Measurements from ENCODE around the gene DUSP5. TPM values are rescaled to one million over a fixed set of nuclear protein-coding genes. Genes with fewer than 3 reads are reported as not detected.
A peak's percentile ranks its signal among the peaks of the same experiment; 100 is the strongest.
"Not testable (repeated sequence)": the region's sequence is repeated elsewhere in the genome, so short reads cannot be mapped to it uniquely, and the experiment has no call there.

Gene DUSP5
- total RNA-seq, 2 experiments from 2014 or later: 60.9 to 70.7 TPM

DNA sequence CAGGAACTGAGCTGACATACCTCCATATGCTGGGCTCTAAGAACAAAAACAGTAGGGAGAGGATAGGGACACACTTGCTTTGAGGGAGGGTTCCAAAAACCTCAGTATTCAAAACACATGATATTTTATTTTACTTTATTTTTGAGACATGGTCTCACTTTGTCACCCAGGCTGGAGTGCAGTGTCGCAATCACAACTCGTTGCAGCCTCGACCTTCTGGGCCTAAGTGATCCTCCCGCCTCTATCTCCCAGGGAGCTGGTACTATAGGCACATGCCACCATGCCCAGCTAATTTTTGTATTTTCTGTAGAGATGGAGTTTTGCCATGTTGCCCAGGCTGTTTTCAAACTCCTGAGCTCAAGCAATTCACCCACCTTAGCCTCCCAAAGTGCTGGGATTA is 34.9 kb downstream of the DUSP5 start:
- H3K27ac Mint-ChIP-seq; H3K9me3 Mint-ChIP-seq (ENCODE audit: low read depth); H3K36me3 Mint-ChIP-seq (ENCODE audit: low read depth); DNase-seq; intact Hi-C loops (cut with DNase I, micrococcal nuclease); ATAC-seq; H3K27me3 Mint-ChIP-seq; H3K4me3 Mint-ChIP-seq: not testable (repeated sequence)
- CTCF ChIA-PET: interaction anchor here (1.5 kb wide), 1 partner anchor 178 kb away, joined by 3 read pairs; no protein-coding TSS in a partner anchor
- peaks cover 60% of the 10 kb centered on the region for H3K4me1 Mint-ChIP-seq
- POLR2A ChIA-PET: interaction anchor here (0.5 kb wide), 1 partner anchor 107 kb away, joined by 3 read pairs; no protein-coding TSS in a partner anchor

DNA sequence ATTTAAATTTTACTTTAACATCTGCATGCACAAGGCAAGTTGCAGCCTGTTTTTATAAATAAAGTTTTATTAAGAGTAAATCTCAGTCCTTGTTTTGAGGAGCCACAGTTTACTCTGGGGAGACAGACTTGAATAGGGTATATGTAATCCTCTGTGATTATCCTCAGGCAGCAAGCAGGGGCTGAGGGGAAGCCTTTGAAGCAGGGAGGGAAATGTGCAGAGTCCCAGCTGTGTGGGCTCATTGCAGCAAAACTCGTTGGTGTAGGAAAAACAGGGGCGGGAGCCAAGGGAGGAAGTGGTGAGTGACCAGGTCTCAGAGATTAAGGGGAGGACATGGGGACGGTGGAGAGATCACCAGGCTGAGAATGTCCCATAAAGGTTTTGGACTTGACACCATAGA is 35.4 kb downstream of the DUSP5 start:
- no peak for ATAC-seq
- Mint-ChIP-seq H3K27ac (no peak overlapping the region), H3K27me3 (peaks cover 3% of the 10 kb centered on the region), H3K4me1 (peaks cover 55% of the 10 kb centered on the region), H3K36me3 (ENCODE audit: low read depth) (no peaks in the 10 kb centered on the region), H3K4me3 (no peak overlapping the region), H3K9me3 (ENCODE audit: low read depth) (no peaks in the 10 kb centered on the region)
- intact Hi-C loops (cut with DNase I, micrococcal nuclease): no loop called here
- ChIA-PET CTCF (interaction anchor here (0.7 to 1.5 kb wide), 3 partner anchors 29 to 206 kb away, joined by 3 to 6 read pairs (median 3); no protein-coding TSS in a partner anchor), POLR2A (interaction anchor here (0.5 kb wide), 1 partner anchor 107 kb away, joined by 3 read pairs; no protein-coding TSS in a partner anchor)
- no peak for DNase-seq

GRCh38 chr10:110534571-110534970 is 36.9 kb downstream of the DUSP5 start:
- H3K27ac Mint-ChIP-seq: peak overlapping the region; percentile 5
- DNase-seq: no peak
- CTCF ChIA-PET: interaction anchor here (0.9 kb wide), 1 partner anchor 12 kb away, joined by 3 read pairs; no protein-coding TSS in a partner anchor

DNA sequence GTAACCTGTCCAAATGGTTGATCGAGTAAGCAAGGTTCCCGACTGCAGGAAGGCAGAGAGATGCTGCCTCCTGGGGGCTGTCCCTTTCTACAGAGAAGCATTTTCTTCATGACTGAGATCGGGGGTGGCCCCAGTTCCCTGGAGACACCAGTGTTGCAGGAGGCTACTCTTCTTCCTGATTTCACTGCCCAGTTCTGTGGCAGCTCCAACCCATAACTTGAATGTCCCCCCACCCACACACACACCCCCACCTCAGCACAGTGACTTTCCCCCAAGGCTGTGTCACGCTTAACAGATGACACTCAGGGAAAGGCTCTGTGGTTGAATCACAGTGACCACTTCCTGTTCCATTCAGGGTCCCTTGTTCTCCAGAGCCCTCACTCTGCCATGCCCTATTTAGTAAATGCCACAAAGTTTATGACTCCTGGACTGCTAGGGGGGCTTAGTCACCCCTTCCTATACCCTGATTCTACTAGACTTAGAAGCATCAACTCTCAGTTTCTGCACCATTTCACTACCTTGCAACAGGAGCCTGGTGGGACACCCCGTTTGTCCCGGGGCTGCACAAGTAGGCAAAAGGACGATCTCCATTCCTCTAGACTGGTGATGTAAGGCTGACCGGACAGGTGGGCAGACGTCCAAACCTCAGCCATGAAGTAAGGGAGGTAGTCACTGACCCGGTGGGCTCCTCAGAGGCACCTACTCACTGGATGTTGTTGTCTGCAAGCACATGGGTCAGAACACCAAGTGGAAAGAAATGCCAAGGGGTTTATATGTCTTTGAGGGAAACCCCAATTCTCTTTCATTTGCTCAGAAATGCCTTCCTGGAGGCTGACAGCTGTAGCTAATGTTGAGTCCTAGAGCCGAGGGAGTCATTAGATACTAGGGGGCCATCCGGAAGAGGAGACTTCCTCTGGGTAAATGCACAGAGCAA is 38.5 kb downstream of the DUSP5 start:
- Mint-ChIP-seq H3K4me3 (peak overlapping the region; percentile 15), H3K9me3 (ENCODE audit: low read depth) (no peaks in the 10 kb centered on the region), H3K27ac (peak overlapping the region; percentile 79), H3K27me3 (peaks cover 3% of the 10 kb centered on the region), H3K36me3 (ENCODE audit: low read depth) (no peaks in the 10 kb centered on the region), H3K4me1 (peaks cover 37% of the 10 kb centered on the region)
- DNase-seq: peak; percentile 87
- POLR2A ChIA-PET: no interaction called here
- ATAC-seq: peak; percentile 93
- intact Hi-C loops (cut with DNase I, micrococcal nuclease): loop anchor here (1.0 kb wide), 6 partner anchors 8 to 180 kb away; partner anchors contain the start of gene DUSP5 (in 1 of the 2)
- CTCF ChIA-PET: interaction anchor here (0.6 to 2.3 kb wide), 8 partner anchors 9 to 387 kb away, joined by 3 to 9 read pairs (median 3); no protein-coding TSS in a partner anchor

More at GRCh38 chr10:110534571-110534970, 36.9 kb downstream of the DUSP5 start:
- POLR2A ChIA-PET: no interaction called here
- peaks cover 3% of the 10 kb centered on the region for H3K27me3 Mint-ChIP-seq
- H3K4me3 Mint-ChIP-seq: no peak overlapping the region
- no peaks in the 10 kb centered on the region for H3K9me3 Mint-ChIP-seq (ENCODE audit: low read depth)
- H3K4me1 Mint-ChIP-seq: peaks cover 43% of the 10 kb centered on the region
- no peak for ATAC-seq
- intact Hi-C loops (cut with DNase I, micrococcal nuclease): no loop called here
- no peaks in the 10 kb centered on the region for H3K36me3 Mint-ChIP-seq (ENCODE audit: low read depth)

- no peak for DNase-seq
- no peaks in the 10 kb centered on the region for H3K27me3 Mint-ChIP-seq
- no peaks in the 10 kb centered on the region for H3K9me3 Mint-ChIP-seq (ENCODE audit: low read depth)
- no peak overlapping the region for H3K4me3 Mint-ChIP-seq
- H3K4me1 Mint-ChIP-seq: peaks cover 34% of the 10 kb centered on the region
- H3K27ac Mint-ChIP-seq: no peak overlapping the region
- ChIA-PET POLR2A (interaction anchor here (0.5 kb wide), 1 partner anchor 19 kb away, joined by 4 read pairs; no protein-coding TSS in a partner anchor), CTCF (interaction anchor here (1.0 to 3.4 kb wide), 7 partner anchors 11 to 206 kb away, joined by 3 to 13 read pairs (median 4); no protein-coding TSS in a partner anchor)
- H3K36me3 Mint-ChIP-seq (ENCODE audit: low read depth): no peaks in the 10 kb centered on the region
- ATAC-seq: no peak
- intact Hi-C loops (cut with DNase I, micrococcal nuclease): no loop called here
These were observed 41.4 kb downstream of the DUSP5 start for GRCh38 chr10:110539091-110539490.

DNA sequence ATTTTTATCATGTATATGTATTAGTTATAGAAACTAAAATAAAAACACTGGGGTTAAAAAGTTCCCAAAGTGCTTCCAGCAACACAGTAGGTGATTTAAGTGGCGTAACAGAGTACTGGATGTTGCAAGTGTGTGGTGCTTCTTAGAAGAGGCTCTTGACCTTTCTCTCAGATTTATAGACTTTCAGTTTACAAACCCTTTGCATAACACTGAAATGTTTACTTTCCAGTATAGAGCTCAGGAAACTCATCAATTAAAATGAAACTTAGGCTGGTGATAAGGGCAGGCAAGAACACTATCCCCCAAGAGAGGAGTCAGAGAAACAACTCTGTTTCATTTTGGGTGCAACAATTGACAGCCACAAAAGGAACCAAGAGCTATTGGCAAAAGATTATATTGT is 42.3 kb downstream of the DUSP5 start:
- Mint-ChIP-seq H3K4me3 (no peak overlapping the region), H3K4me1 (peaks cover 25% of the 10 kb centered on the region), H3K9me3 (ENCODE audit: low read depth) (no peaks in the 10 kb centered on the region), H3K27me3 (no peaks in the 10 kb centered on the region), H3K27ac (peak overlapping the region; percentile 29), H3K36me3 (ENCODE audit: low read depth) (no peaks in the 10 kb centered on the region)
- CTCF ChIA-PET: interaction anchor here (0.6 to 3.4 kb wide), 12 partner anchors 10 to 229 kb away, joined by 3 to 13 read pairs (median 4); partner anchors contain the start of gene SMC3
- POLR2A ChIA-PET: interaction anchor here (0.6 kb wide), 1 partner anchor 362 kb away, joined by 3 read pairs; no protein-coding TSS in a partner anchor
- no peak for DNase-seq
- intact Hi-C loops (cut with DNase I, micrococcal nuclease): no loop called here
- no peak for ATAC-seq

DNA sequence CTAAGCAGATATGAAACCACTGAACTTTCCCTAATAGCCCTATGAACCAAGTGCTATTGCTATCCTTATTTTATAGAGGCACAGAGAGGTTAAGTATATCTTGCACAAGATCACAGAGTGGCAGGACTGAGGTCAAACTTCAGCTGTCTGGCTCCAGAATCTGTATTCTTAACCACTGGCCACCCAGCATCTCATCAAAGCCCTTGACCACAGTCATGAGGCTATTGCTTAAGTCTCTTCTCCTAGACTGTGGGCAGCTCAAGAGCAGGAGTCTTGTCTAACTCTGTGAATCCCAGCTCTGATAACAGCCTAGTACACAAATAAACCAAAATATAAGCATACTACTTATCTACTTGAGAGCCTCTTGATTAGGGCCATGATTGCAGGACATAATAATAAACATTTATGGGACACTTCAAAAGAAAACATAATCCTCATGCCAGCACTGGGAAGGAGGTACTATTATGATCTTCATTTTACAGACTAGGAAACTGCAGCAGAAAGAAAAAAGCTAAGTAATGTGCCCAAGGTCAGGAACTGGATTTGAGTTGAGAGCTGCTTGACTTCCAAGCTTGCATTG is 47.3 kb downstream of the DUSP5 start:
- intact Hi-C loops (cut with DNase I, micrococcal nuclease): no loop called here
- ChIA-PET POLR2A (interaction anchor here (0.7 kb wide), 1 partner anchor 276 kb away, joined by 3 read pairs; no protein-coding TSS in a partner anchor), CTCF (interaction anchor here (0.7 to 6.3 kb wide), 18 partner anchors 9 to 239 kb away, joined by 3 to 79 read pairs (median 5); partner anchors contain the start of gene SMNDC1)
- H3K9me3 Mint-ChIP-seq (ENCODE audit: low read depth): no peaks in the 10 kb centered on the region
- DNase-seq: no peak
- no peaks in the 10 kb centered on the region for H3K36me3 Mint-ChIP-seq (ENCODE audit: low read depth)
- H3K27ac Mint-ChIP-seq: no peak overlapping the region
- peaks cover 9% of the 10 kb centered on the region for H3K4me1 Mint-ChIP-seq
- peaks cover 3% of the 10 kb centered on the region for H3K27me3 Mint-ChIP-seq
- no peak for ATAC-seq
- H3K4me3 Mint-ChIP-seq: no peak overlapping the region

DNA sequence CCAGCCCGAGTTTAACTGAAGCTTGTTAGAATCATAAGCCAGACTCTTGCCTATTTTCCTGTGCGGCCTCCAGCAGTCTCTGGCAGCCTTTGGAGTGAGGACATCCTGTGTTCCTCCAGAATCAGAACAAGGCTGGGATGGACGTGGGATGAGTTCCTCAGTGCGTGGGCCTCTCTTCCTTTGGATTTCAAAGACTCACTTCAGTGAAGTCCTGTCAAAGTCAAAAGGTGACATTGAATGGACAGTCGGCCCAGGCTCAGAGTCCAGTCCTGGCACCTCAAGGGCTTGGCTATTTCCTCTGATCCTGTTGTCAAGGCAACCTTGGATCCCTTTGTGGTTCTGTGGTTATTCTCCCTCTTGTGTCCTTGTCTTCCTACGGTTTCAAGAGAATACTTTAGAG is 48.4 kb downstream of the DUSP5 start:
- intact Hi-C loops (cut with DNase I, micrococcal nuclease): loop anchor here (2.0 kb wide), 2 partner anchors 47 to 131 kb away; no protein-coding TSS in a partner anchor
- no peak overlapping the region for H3K27ac Mint-ChIP-seq
- H3K36me3 Mint-ChIP-seq (ENCODE audit: low read depth): no peaks in the 10 kb centered on the region
- POLR2A ChIA-PET: no interaction called here
- DNase-seq (no peak), ATAC-seq (no peak)
- CTCF ChIA-PET: interaction anchor here (0.7 to 6.3 kb wide), 30 partner anchors 8 to 437 kb away, joined by 3 to 79 read pairs (median 4); partner anchors contain the start of genes MXI1 and SMNDC1
- H3K9me3 Mint-ChIP-seq (ENCODE audit: low read depth): no peaks in the 10 kb centered on the region
- peaks cover 3% of the 10 kb centered on the region for H3K27me3 Mint-ChIP-seq
- peaks cover 8% of the 10 kb centered on the region for H3K4me1 Mint-ChIP-seq
- no peak overlapping the region for H3K4me3 Mint-ChIP-seq

- H3K36me3 Mint-ChIP-seq (ENCODE audit: low read depth): no peaks in the 10 kb centered on the region
- ChIA-PET CTCF (interaction anchor here (0.6 to 6.3 kb wide), 32 partner anchors 9 to 438 kb away, joined by 3 to 79 read pairs (median 4); partner anchors contain the start of genes MXI1 and SMNDC1), POLR2A (interaction anchor here (0.6 to 0.8 kb wide), 2 partner anchors 48 to 337 kb away, joined by 3 to 6 read pairs; no protein-coding TSS in a partner anchor)
- H3K9me3 Mint-ChIP-seq (ENCODE audit: low read depth): no peaks in the 10 kb centered on the region
- ATAC-seq: peak; percentile 39
- no peak for DNase-seq
- no peak overlapping the region for H3K4me3 Mint-ChIP-seq
- peak overlapping the region; percentile 56 for H3K27ac Mint-ChIP-seq
- peaks cover 8% of the 10 kb centered on the region for H3K4me1 Mint-ChIP-seq
- H3K27me3 Mint-ChIP-seq: peaks cover 3% of the 10 kb centered on the region
- intact Hi-C loops (cut with DNase I, micrococcal nuclease): loop anchor here (1.0 to 2.0 kb wide), 6 partner anchors 48 to 240 kb away; no protein-coding TSS in a partner anchor
These were observed 48.9 kb downstream of the DUSP5 start for GRCh38 chr10:110546499-110547110.

DNA sequence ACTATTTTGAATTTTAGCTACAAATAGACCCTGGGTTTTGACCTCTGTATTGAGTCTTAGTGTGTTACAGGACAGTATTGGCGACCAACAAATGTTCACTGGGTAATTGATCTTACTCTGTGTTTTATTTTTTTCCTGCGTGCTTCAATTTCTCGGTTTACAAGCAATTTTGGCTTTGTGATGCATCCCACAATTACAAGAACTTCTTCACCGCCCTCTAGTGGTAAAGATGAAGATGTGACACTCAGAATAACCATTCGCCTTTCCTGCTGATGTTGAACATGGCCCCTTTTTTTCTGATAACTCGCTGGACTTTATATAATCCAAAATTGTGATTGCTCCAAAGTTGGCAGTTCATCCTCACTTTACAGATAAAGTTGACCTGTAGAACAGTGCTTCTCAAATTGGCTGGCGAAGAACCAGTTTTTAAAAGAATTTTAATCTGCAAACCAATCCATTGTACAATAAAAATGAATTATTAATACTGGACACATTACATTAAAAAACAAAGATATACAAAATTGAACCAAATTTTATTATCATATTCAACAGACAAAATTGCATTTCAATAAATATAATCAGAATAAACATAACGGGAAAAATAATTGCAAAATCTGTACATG is 49.5 kb downstream of the DUSP5 start:
- CTCF ChIA-PET: interaction anchor here (0.6 to 6.3 kb wide), 30 partner anchors 10 to 438 kb away, joined by 3 to 79 read pairs (median 4); partner anchors contain the start of genes MXI1 and SMNDC1
- Mint-ChIP-seq H3K36me3 (ENCODE audit: low read depth) (no peaks in the 10 kb centered on the region), H3K4me1 (peaks cover 8% of the 10 kb centered on the region), H3K27me3 (peaks cover 6% of the 10 kb centered on the region), H3K27ac (peak overlapping the region; percentile 56), H3K4me3 (no peak overlapping the region), H3K9me3 (ENCODE audit: low read depth) (no peaks in the 10 kb centered on the region)
- DNase-seq: no peak
- POLR2A ChIA-PET: interaction anchor here (0.6 to 0.9 kb wide), 3 partner anchors 47 to 336 kb away, joined by 3 to 6 read pairs (median 4); no protein-coding TSS in a partner anchor
- peak; percentile 84 for ATAC-seq
- intact Hi-C loops (cut with DNase I, micrococcal nuclease): loop anchor here (1.0 to 2.0 kb wide), 6 partner anchors 48 to 241 kb away; no protein-coding TSS in a partner anchor

Measured in activated CD4-positive, alpha-beta T cell treated with anti-CD3 and anti-CD28 coated beads for 36 hours (primary cell).